ENCODE data around the gene DHX30. TPM values are rescaled to one million over a fixed set of nuclear protein-coding genes. Genes with fewer than 3 reads are reported as not detected.

Gene DHX30
- total and polyA plus RNA-seq, 4 donors, result 66.8 to 93.7 (median 78.7) TPM

DNA sequence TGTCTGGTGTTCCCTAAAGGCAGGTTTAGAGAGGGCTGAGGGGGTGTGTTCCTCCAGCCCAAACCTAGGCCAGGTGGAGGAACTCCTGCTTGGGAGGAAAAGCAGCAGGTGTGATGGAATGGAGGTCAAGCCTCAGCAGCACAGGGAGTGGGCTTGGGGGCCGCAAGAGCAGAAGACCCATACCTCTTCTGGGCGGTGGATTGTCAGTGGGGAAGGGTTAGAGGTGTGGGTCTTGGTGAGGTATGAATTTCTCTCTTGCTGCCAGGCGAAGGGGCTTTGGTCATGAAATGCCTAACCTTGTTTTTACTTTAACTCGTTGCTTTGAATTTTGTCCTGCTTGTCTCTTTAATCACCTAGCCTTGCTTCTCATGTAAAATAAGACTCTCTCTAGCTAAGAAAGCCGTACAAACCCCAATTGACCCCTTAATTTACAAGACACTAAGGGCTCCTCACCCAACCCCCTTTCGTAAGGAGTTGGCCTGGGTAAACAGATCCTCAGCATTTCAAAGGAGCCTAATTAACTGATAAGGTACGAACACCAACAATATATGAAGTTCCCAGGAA lies 38.9 kb downstream of the DHX30 start:
- H3K9me3 ChIP-seq (ENCODE audit: control insufficient read depth, insufficient read depth, low read length), result no peaks in the 10 kb centered on the region
- no peak for DNase-seq (ENCODE audit: low read depth in 4 of 6, low spot score in 6 of 6)
- 68% methylated on average over 4 of the region's 7 CpGs for WGBS (ENCODE audit: insufficient coverage)
- H3K36me3 ChIP-seq (ENCODE audit: control insufficient read depth, insufficient read depth, low read length), result peaks cover 90% of the 10 kb centered on the region
- H3K27me3 ChIP-seq (ENCODE audit: control insufficient read depth, insufficient read depth, low read length), result no peaks in the 10 kb centered on the region
- H3K27ac ChIP-seq (ENCODE audit: low read depth, low read length), result no peak overlapping the region
- H3K4me3 ChIP-seq (ENCODE audit: low read depth, low read length), result no peak overlapping the region
- peaks cover 4% of the 10 kb centered on the region for H3K4me1 ChIP-seq (ENCODE audit: control insufficient read depth, insufficient read depth, low read length)

GRCh38 chr3:47846186-47846879 lies 43.4 kb downstream of the DHX30 start:
- Histone ChIP-seq H3K27me3 (ENCODE audit: control insufficient read depth, insufficient read depth, low read length) (no peaks in the 10 kb centered on the region), H3K4me1 (ENCODE audit: control insufficient read depth, insufficient read depth, low read length) (peaks cover 3% of the 10 kb centered on the region), H3K4me3 (ENCODE audit: low read depth, low read length) (no peak overlapping the region), H3K9me3 (ENCODE audit: control insufficient read depth, insufficient read depth, low read length) (no peaks in the 10 kb centered on the region), H3K36me3 (ENCODE audit: control insufficient read depth, insufficient read depth, low read length) (peaks cover 95% of the 10 kb centered on the region), H3K27ac (ENCODE audit: low read depth, low read length) (no peak overlapping the region)
- no peak for DNase-seq (ENCODE audit: low read depth in 4 of 6, low spot score in 6 of 6)
- WGBS (ENCODE audit: insufficient coverage), result 94% methylated on average over 37 of the region's 37 CpGs

- Histone ChIP-seq H3K36me3 (ENCODE audit: control insufficient read depth, insufficient read depth, low read length) (peaks cover 95% of the 10 kb centered on the region), H3K4me3 (ENCODE audit: low read depth, low read length) (no peak overlapping the region), H3K27ac (ENCODE audit: low read depth, low read length) (no peak overlapping the region), H3K4me1 (ENCODE audit: control insufficient read depth, insufficient read depth, low read length) (peaks cover 7% of the 10 kb centered on the region), H3K9me3 (ENCODE audit: control insufficient read depth, insufficient read depth, low read length) (no peaks in the 10 kb centered on the region), H3K27me3 (ENCODE audit: control insufficient read depth, insufficient read depth, low read length) (no peaks in the 10 kb centered on the region)
- 89% methylated on average over 10 of the region's 10 CpGs for WGBS (ENCODE audit: insufficient coverage)
- DNase-seq (ENCODE audit: low read depth in 4 of 6, low spot score in 6 of 6), result no peak
Measured at GRCh38 chr3:47846880-47847248, 43.9 kb downstream of the DHX30 start.

GRCh38 chr3:47847260-47847659 lies 44.3 kb downstream of the DHX30 start:
- H3K9me3 ChIP-seq (ENCODE audit: control insufficient read depth, insufficient read depth, low read length), result no peaks in the 10 kb centered on the region
- WGBS (ENCODE audit: insufficient coverage), result 95% methylated on average over 11 of the region's 11 CpGs
- no peak overlapping the region for H3K27ac ChIP-seq (ENCODE audit: low read depth, low read length)

GRCh38 chr3:47847801-47848518 lies 45.0 kb downstream of the DHX30 start:
- WGBS (ENCODE audit: insufficient coverage), result 98% methylated on average over 22 of the region's 23 CpGs
- Histone ChIP-seq H3K36me3 (ENCODE audit: control insufficient read depth, insufficient read depth, low read length) (peaks cover 99% of the 10 kb centered on the region), H3K9me3 (ENCODE audit: control insufficient read depth, insufficient read depth, low read length) (no peaks in the 10 kb centered on the region), H3K4me1 (ENCODE audit: control insufficient read depth, insufficient read depth, low read length) (peaks cover 18% of the 10 kb centered on the region), H3K27me3 (ENCODE audit: control insufficient read depth, insufficient read depth, low read length) (no peaks in the 10 kb centered on the region), H3K4me3 (ENCODE audit: low read depth, low read length) (no peak overlapping the region), H3K27ac (ENCODE audit: low read depth, low read length) (no peak overlapping the region)
- no peak for DNase-seq (ENCODE audit: low read depth in 4 of 6, low spot score in 6 of 6)

More at GRCh38 chr3:47847260-47847659, 44.3 kb downstream of the DHX30 start:
- H3K36me3 ChIP-seq (ENCODE audit: control insufficient read depth, insufficient read depth, low read length), result peaks cover 96% of the 10 kb centered on the region
- no peaks in the 10 kb centered on the region for H3K27me3 ChIP-seq (ENCODE audit: control insufficient read depth, insufficient read depth, low read length)
- DNase-seq (ENCODE audit: low read depth in 4 of 6, low spot score in 6 of 6), result no peak
- peaks cover 11% of the 10 kb centered on the region for H3K4me1 ChIP-seq (ENCODE audit: control insufficient read depth, insufficient read depth, low read length)
- no peak overlapping the region for H3K4me3 ChIP-seq (ENCODE audit: low read depth, low read length)

DNA sequence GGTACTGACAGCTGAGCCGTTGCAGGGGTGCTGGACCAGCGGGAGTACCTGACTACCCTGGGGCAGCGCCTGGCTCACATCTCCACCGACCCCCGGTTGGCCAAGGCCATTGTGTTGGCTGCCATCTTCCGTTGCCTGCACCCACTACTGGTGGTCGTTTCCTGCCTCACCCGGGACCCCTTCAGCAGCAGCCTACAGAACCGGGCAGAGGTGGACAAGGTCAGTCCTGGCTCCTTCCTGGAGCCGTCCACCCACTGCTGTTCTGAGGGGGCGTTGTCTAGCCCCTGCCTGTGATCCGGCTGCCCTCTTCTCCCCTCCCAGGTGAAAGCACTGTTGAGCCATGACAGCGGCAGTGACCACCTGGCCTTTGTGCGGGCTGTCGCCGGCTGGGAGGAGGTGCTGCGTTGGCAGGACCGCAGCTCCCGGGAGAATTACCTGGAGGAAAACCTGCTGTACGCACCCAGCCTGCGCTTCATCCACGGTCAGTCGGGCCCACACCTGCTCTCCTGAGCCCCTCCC lies 45.7 kb downstream of the DHX30 start:
- no peak for DNase-seq (ENCODE audit: low read depth in 4 of 6, low spot score in 6 of 6)
- peaks cover 99% of the 10 kb centered on the region for H3K36me3 ChIP-seq (ENCODE audit: control insufficient read depth, insufficient read depth, low read length)
- no peaks in the 10 kb centered on the region for H3K27me3 ChIP-seq (ENCODE audit: control insufficient read depth, insufficient read depth, low read length)
- H3K9me3 ChIP-seq (ENCODE audit: control insufficient read depth, insufficient read depth, low read length), result no peaks in the 10 kb centered on the region
- no peak overlapping the region for H3K27ac ChIP-seq (ENCODE audit: low read depth, low read length)
- no peak overlapping the region for H3K4me3 ChIP-seq (ENCODE audit: low read depth, low read length)
- 89% methylated on average over 23 of the region's 23 CpGs for whole genome bisulfite sequencing (ENCODE audit: insufficient coverage)
- H3K4me1 ChIP-seq (ENCODE audit: control insufficient read depth, insufficient read depth, low read length), result peaks cover 25% of the 10 kb centered on the region

GRCh38 chr3:47849186-47849698 lies 46.3 kb downstream of the DHX30 start:
- no peaks in the 10 kb centered on the region for H3K27me3 ChIP-seq (ENCODE audit: control insufficient read depth, insufficient read depth, low read length)
- H3K9me3 ChIP-seq (ENCODE audit: control insufficient read depth, insufficient read depth, low read length), result no peaks in the 10 kb centered on the region
- H3K4me3 ChIP-seq (ENCODE audit: low read depth, low read length), result no peak overlapping the region
- peaks cover 26% of the 10 kb centered on the region for H3K4me1 ChIP-seq (ENCODE audit: control insufficient read depth, insufficient read depth, low read length)
- no peak overlapping the region for H3K27ac ChIP-seq (ENCODE audit: low read depth, low read length)
- 86% methylated on average over 9 of the region's 14 CpGs for WGBS (ENCODE audit: insufficient coverage)
- no peak for DNase-seq (ENCODE audit: low read depth in 4 of 6, low spot score in 6 of 6)
- H3K36me3 ChIP-seq (ENCODE audit: control insufficient read depth, insufficient read depth, low read length), result peaks cover 100% of the 10 kb centered on the region

GRCh38 chr3:47849699-47850563 lies 47.0 kb downstream of the DHX30 start:
- Histone ChIP-seq H3K4me1 (ENCODE audit: control insufficient read depth, insufficient read depth, low read length) (peaks cover 26% of the 10 kb centered on the region), H3K9me3 (ENCODE audit: control insufficient read depth, insufficient read depth, low read length) (no peaks in the 10 kb centered on the region), H3K27ac (ENCODE audit: low read depth, low read length) (no peak overlapping the region), H3K36me3 (ENCODE audit: control insufficient read depth, insufficient read depth, low read length) (peaks cover 100% of the 10 kb centered on the region), H3K27me3 (ENCODE audit: control insufficient read depth, insufficient read depth, low read length) (no peaks in the 10 kb centered on the region), H3K4me3 (ENCODE audit: low read depth, low read length) (no peak overlapping the region)
- peak in 1 of 6 donors; percentile 42 for DNase-seq (ENCODE audit: low read depth in 4 of 6, low spot score in 6 of 6)
- 88% methylated on average over 30 of the region's 35 CpGs for WGBS (ENCODE audit: insufficient coverage)
